Ishikawa (cell line): Measurements from ENCODE around the gene CERS6.

Experiments used
- CEBPB ChIP-seq: IDR thresholded peaks from 2 replicates; pipeline ENCODE4 v1.6.1; 2012
- CREB1 ChIP-seq: IDR thresholded peaks from 2 replicates; pipeline ENCODE4 v1.6.1; 2012; ENCODE audit warnings: low read depth
- EGR1 ChIP-seq: IDR thresholded peaks from 2 replicates; pipeline ENCODE4 v1.6.1; 2012
- EP300 ChIP-seq: IDR thresholded peaks from 2 replicates; pipeline ENCODE4 v1.6.1; 2012; ENCODE audit warnings: borderline replicate concordance
- NFIC ChIP-seq: IDR thresholded peaks from 2 replicates; pipeline ENCODE4 v1.6.1; 2012
- RAD21 ChIP-seq: IDR thresholded peaks from 2 replicates; pipeline ENCODE4 v1.6.1; 2012; ENCODE audit warnings: low read depth
- TAF1 ChIP-seq: IDR thresholded peaks from 2 replicates; pipeline ENCODE4 v1.6.1; 2012; ENCODE audit warnings: low read depth, mild to moderate bottlenecking
- TEAD4 ChIP-seq: IDR thresholded peaks from 2 replicates; pipeline ENCODE4 v1.6.1; 2012
- YY1 ChIP-seq: IDR thresholded peaks from 2 replicates; pipeline ENCODE4 v1.6.1; 2012; ENCODE audit warnings: low read depth
- TF ChIP-seq, protein P1 (sequence below): IDR thresholded peaks from 2 replicates; pipeline ENCODE4 v1.6.1; 2012

DNA sequence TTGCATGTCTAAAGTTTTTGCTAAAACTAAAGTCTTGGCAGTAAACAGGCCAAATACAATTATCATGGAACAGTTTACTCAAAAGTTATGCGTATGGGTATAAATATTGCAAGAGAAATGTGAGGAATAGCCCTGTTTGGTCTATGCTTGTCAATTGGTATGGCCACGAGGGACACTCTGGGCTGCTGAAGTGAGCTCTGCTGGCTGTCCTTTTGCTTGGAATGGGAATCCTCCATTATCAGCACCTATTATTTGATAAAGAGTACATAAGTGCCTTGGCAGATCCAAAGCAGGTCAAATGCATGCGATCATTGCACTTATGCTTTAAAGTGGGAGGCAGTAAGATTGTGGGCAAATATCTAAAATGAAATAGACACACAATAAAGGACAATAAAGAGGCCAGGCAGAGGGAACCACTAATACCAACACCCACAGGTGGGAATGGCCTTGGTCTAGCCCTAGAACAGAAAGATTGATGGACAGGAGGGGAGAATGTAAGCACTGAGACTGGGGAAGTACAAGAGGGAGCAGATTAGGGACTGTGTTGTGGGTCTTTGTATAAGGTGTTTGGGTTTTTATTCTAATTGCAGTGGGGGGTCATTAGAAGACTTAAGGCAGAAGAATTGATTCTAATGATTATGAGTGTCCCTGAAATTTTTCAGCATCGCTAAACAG lies 286.3 kb downstream of the CERS6 start:
- no peak for TF ChIP-seq TEAD4
- no peak for TF ChIP-seq CEBPB
- no peak for TF ChIP-seq EGR1
- no peak for TF ChIP-seq CREB1
- no peak for TF ChIP-seq RAD21
- TF ChIP-seq EP300, result no peak
- no peak for TF ChIP-seq YY1
- TF ChIP-seq, protein P1, sequence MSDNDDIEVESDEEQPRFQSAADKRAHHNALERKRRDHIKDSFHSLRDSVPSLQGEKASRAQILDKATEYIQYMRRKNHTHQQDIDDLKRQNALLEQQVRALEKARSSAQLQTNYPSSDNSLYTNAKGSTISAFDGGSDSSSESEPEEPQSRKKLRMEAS, result no peak
- TF ChIP-seq NFIC, result no peak
- no peak for TF ChIP-seq TAF1
